ENCODE measurements around the gene ZNF415.

The ZNF415 gene

DNA sequence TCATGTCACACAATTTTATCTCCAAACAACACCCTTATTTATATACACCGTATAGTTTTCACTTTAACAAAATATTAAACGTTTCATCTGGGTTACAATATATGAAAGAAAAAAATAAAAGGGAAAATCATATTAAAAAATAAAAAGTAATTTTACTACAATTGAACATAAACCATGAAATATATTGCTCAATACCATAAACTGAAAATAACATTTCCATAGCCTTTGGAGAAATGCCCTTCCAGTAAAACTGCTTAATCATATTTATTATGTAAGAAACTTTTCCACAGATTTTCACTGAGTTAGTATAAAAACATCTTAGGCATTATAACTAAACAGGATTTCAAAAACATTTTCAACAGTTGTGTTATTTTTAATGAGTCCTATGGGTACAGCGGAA, 27.6 kb upstream of the ZNF415 start:
- in situ Hi-C loops (cut with HindIII; ENCODE audit: low sequenced_read_pairs) = no loop called here
- no peak overlapping the region for H3K4me3 ChIP-seq (ENCODE audit: low read depth, low read length)
- no peak for DNase-seq (ENCODE audit: low read depth, low spot score)
- TF ChIP-seq, protein P1, sequence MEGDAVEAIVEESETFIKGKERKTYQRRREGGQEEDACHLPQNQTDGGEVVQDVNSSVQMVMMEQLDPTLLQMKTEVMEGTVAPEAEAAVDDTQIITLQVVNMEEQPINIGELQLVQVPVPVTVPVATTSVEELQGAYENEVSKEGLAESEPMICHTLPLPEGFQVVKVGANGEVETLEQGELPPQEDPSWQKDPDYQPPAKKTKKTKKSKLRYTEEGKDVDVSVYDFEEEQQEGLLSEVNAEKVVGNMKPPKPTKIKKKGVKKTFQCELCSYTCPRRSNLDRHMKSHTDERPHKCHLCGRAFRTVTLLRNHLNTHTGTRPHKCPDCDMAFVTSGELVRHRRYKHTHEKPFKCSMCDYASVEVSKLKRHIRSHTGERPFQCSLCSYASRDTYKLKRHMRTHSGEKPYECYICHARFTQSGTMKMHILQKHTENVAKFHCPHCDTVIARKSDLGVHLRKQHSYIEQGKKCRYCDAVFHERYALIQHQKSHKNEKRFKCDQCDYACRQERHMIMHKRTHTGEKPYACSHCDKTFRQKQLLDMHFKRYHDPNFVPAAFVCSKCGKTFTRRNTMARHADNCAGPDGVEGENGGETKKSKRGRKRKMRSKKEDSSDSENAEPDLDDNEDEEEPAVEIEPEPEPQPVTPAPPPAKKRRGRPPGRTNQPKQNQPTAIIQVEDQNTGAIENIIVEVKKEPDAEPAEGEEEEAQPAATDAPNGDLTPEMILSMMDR (IDR thresholded peaks at IDR 0.05; ENCODE audit: low read depth, low read length) = no peak

DNA sequence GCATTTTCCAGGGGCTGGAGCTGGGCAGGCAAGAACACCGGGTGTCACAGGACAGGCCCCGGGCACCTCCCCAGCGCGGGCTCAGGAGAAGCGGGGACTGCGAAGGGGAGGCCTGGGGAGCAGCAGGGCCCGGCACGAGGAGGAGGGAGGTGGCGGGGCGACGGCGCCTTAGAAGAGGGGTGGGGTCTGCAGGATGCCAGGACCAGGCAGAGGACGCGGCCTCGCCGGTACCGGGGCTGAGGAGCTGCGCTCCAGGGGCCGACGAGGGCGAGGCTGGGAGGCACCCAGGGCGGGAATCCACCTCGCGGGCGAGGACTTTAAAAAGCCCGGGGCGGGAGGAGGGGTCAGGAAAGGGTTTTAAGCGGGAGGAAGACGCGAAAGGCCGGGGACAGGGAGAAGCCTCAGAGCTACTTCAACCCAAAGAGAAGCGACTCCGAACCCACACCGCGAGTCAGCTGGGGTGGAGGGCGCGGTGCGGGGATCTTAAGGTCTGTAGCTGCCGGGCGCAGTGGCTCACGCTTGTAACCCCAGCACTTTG, 25.5 kb upstream of the ZNF415 start:
- H3K4me3 ChIP-seq (ENCODE audit: low read depth, low read length) = peak overlapping the region; percentile 65
- DNase-seq (ENCODE audit: low read depth, low spot score) = peak; percentile 36
- in situ Hi-C loops (cut with HindIII; ENCODE audit: low sequenced_read_pairs) = no loop called here
- TF ChIP-seq, protein P1 (IDR thresholded peaks at IDR 0.05; ENCODE audit: low read depth, low read length) = no peak

DNA sequence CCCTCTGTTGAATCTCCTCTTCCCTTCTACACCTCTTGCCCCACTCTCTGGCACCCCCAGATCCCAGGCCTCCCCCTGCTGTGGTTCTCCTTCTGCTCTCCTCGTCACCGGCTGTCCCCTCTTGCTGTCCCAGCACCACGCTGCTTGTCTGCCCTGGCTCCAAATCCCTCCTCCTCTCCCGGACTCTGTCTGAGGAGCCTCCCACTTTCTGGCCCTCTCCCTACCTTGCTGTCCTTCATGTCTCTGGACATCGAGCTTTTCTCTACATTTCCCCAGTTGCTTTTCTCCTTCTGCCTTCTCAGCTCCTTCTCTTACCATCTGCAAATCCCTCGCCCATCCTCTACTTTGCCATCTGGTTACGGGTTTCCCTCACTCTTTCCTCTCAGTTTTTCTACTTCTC, 24.9 kb upstream of the ZNF415 start:
- in situ Hi-C loops (cut with HindIII; ENCODE audit: low sequenced_read_pairs) = no loop called here
- peak; percentile 18 for DNase-seq (ENCODE audit: low read depth, low spot score)
- TF ChIP-seq, protein P1 (IDR thresholded peaks at IDR 0.05; ENCODE audit: low read depth, low read length) = no peak
- H3K4me3 ChIP-seq (ENCODE audit: low read depth, low read length) = peak overlapping the region; percentile 65

DNA sequence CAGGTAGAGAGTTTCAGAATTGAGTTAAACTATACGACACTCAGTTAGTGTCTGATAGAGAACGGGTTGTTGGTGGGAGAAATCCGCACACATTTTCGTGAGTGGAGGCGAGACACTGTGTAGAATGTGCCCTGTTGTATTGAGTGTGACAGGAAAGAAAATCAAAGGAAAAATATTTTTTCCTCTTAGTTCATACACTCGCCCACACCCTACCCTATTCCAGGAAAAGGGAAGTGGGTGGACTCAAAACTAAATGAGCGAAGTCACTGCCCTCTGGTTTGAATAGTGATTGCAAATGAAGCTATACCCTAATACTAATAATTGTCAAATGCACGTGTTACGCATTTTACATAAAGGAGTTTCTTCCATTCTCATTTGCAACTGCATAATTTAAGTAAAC, 24.1 kb upstream of the ZNF415 start:
- in situ Hi-C loops (cut with HindIII; ENCODE audit: low sequenced_read_pairs) = no loop called here
- no peak overlapping the region for H3K4me3 ChIP-seq (ENCODE audit: low read depth, low read length)
- no peak for DNase-seq (ENCODE audit: low read depth, low spot score)
- TF ChIP-seq, protein P1 (IDR thresholded peaks at IDR 0.05; ENCODE audit: low read depth, low read length) = no peak

DNA sequence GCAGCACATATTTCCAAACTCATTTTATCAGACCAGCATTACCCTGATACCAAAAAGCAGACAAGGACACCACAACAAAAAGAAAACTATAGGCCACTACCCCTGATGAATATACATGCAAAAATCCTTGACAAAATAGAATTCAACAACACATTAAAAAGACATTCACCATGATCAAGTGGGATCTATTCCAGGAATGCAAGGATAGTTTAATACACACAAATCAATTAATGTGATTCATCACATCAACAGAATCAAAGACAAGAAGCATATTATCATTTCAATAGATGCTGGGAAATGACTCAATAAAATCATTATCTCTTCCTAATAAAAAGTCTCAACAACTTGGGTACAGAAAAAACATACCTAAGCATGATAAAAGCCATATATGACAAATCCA, 14.9 kb upstream of the ZNF415 start:
- peak; percentile 19 for DNase-seq (ENCODE audit: low read depth, low spot score)
- in situ Hi-C loops (cut with HindIII; ENCODE audit: low sequenced_read_pairs) = no loop called here
- TF ChIP-seq, protein P1 (IDR thresholded peaks at IDR 0.05; ENCODE audit: low read depth, low read length) = no peak
- H3K4me3 ChIP-seq (ENCODE audit: low read depth, low read length) = no peak overlapping the region

DNA sequence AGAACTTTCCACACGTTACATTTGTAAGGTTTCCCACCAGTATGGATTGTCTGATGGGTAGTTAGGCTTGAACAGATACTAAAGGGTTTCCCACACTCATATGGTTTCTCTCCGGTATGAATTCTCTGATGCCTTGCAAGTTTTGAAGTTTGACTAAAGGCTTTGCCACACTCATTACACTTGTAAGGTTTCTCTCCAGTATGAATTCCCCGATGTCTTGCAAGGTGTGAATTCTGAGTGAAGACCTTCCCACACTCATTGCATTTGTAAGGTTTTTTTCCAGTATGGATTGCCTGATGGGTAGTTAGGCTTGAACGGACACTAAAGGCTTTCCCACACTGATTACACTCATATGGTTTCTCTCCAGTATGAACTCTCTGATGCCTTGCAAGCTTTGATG, 7.6 kb upstream of the ZNF415 start:
- TF ChIP-seq, protein P1 (IDR thresholded peaks at IDR 0.05; ENCODE audit: low read depth, low read length) = no peak
- DNase-seq (ENCODE audit: low read depth, low spot score) = no peak
- H3K4me3 ChIP-seq (ENCODE audit: low read depth, low read length) = no peak overlapping the region
- in situ Hi-C loops (cut with HindIII; ENCODE audit: low sequenced_read_pairs) = no loop called here

DNA sequence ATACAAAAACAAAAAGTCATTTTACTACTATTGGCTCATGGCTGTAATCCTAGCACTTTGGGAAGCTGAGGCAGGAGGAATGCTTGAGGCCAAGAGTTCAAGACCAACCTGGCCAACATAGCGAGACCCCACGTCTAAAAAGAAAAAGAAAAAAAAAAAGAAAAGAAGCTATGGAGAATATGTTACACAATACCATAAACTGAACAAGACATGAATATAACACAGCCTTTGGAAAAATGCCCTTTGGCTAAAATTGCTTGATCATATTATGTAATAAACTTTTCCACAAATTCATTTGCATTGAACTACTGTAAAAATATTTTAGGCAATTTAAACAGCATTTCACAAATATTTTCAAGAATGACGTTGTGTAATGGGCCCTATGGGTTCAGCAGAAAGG, 3.7 kb upstream of the ZNF415 start:
- no peak overlapping the region for H3K4me3 ChIP-seq (ENCODE audit: low read depth, low read length)
- TF ChIP-seq, protein P1 (IDR thresholded peaks at IDR 0.05; ENCODE audit: low read depth, low read length) = no peak
- DNase-seq (ENCODE audit: low read depth, low spot score) = no peak
- in situ Hi-C loops (cut with HindIII; ENCODE audit: low sequenced_read_pairs) = no loop called here
